Skeletal muscle cell (primary cell): ENCODE measurements around the gene ITGB2.
"Not testable (repeated sequence)": the region's sequence is repeated elsewhere in the genome, so short reads cannot be mapped to it uniquely, and the experiment has no call there.

Experiments
- DNase-seq: peaks from one replicate; pipeline ENCODE4 v3.0.0-alpha.2; 2010; ENCODE audit warnings: low read depth
- H3K4me3 ChIP-seq: 2 replicates; pipeline ENCODE4 v1.5.1; 2011; ENCODE audit warnings: low read depth, mild to moderate bottlenecking, control low read depth, low read length, moderate library complexity

Gene ITGB2

GRCh38 chr21:44914176-44914874, 6.4 kb downstream of the ITGB2 start:
- H3K4me3 ChIP-seq: no peak overlapping the region
- no peak for DNase-seq

- DNase-seq: no peak
- H3K4me3 ChIP-seq: no peak overlapping the region
Observed at GRCh38 chr21:44913425-44914175, 7.1 kb downstream of the ITGB2 start.

GRCh38 chr21:44912506-44913412, 7.9 kb downstream of the ITGB2 start:
- DNase-seq, H3K4me3 ChIP-seq: not testable (repeated sequence)

- no peak for DNase-seq
- no peak overlapping the region for H3K4me3 ChIP-seq
Observed at GRCh38 chr21:44912158-44912473, 8.6 kb downstream of the ITGB2 start.

- DNase-seq: no peak
- no peak overlapping the region for H3K4me3 ChIP-seq
Observed at GRCh38 chr21:44911384-44912157, 9.1 kb downstream of the ITGB2 start.

GRCh38 chr21:44911068-44911383, 9.7 kb downstream of the ITGB2 start:
- no peak overlapping the region for H3K4me3 ChIP-seq

GRCh38 chr21:44910229-44911067, 10.3 kb downstream of the ITGB2 start:
- no peak overlapping the region for H3K4me3 ChIP-seq
- peak; percentile 25 for DNase-seq

More at GRCh38 chr21:44911068-44911383, 9.7 kb downstream of the ITGB2 start:
- DNase-seq: no peak

GRCh38 chr21:44909719-44910118, 11.0 kb downstream of the ITGB2 start:
- H3K4me3 ChIP-seq: no peak overlapping the region
- DNase-seq: no peak

GRCh38 chr21:44908908-44909307, 11.8 kb downstream of the ITGB2 start:
- H3K4me3 ChIP-seq: no peak overlapping the region

GRCh38 chr21:44907966-44908895, 12.5 kb downstream of the ITGB2 start:
- no peak overlapping the region for H3K4me3 ChIP-seq
- no peak for DNase-seq

More at GRCh38 chr21:44908908-44909307, 11.8 kb downstream of the ITGB2 start:
- DNase-seq: no peak

- DNase-seq: no peak
- H3K4me3 ChIP-seq: no peak overlapping the region
Observed at GRCh38 chr21:44907225-44907965, 13.3 kb downstream of the ITGB2 start.

- no peak overlapping the region for H3K4me3 ChIP-seq
- no peak for DNase-seq
Observed at GRCh38 chr21:44905728-44906090, 15.0 kb downstream of the ITGB2 start.

GRCh38 chr21:44905016-44905727, 15.5 kb downstream of the ITGB2 start:
- DNase-seq: no peak
- no peak overlapping the region for H3K4me3 ChIP-seq

- no peak for DNase-seq
- no peak overlapping the region for H3K4me3 ChIP-seq
Observed at GRCh38 chr21:44904141-44904923, 16.4 kb downstream of the ITGB2 start.

GRCh38 chr21:44903689-44904088, 17.0 kb downstream of the ITGB2 start:
- H3K4me3 ChIP-seq: no peak overlapping the region
- DNase-seq: no peak
